Right lobe of liver (tissue), 5 donors: Measurements from ENCODE around the gene MSTO1. TPM values are rescaled to one million over a fixed set of nuclear protein-coding genes. Genes with fewer than 3 reads are reported as not detected.

Experiments used
- small RNA-seq, 2 experiments: library from RNA; depleted of rRNA; stranded (forward); fragments of <200 nt; gene quantifications; one replicate each; pipeline ENCODE3, GENCODE V24; 2016
- total RNA-seq, 6 experiments: library from RNA; depleted of rRNA in 2 of 6; stranded (reverse); fragments of >200 nt in 2 of 6; fragmentation: NEBNext Ultra II Directional in 3 of 6; extraction: Animal tissue kit (Norgen Biotek cat#: 25700) in 3 of 6; gene quantifications; one replicate each; pipeline versions ENCODE4 v1.1.0 to v1.2.4, GENCODE V29; 2016 to 2023
- donor health status: DM: no; HTN: no; CAD: no.
- donor health status: DM: no; HTN: no; CAD: no.
- donor health status: DM: no; HTN: yes; CAD: no.
- donor health status: DM: no; HTN: yes; CAD: no.

MSTO1 gene
- total RNA-seq, 6 experiments from 2014 or later, result 9.5 to 22.0 (median 16.7) TPM

Small RNA genes within 50 kb of the gene (small RNA-seq; reads per million reads assigned to genes)
- 0 reads per million in 2 experiments for gene AL353807.4

Other genes with a start within 250 kb of the MSTO1 start
- 10 to 100 TPM; 13.9 to 24.3 (median 17.6) TPM for gene ASH1L, start 47.4 kb upstream of the MSTO1 start, total RNA-seq
- 10 to 100 TPM; 24.3 to 37.2 (median 28.9) TPM for gene YY1AP1, start 78.6 kb downstream of the MSTO1 start, total RNA-seq
- gene DAP3, start 78.9 kb downstream of the MSTO1 start, total RNA-seq, result 100 to 1,000 TPM in 2 of 6 experiments, 10 to 100 TPM in 4; 53.9 to 136 (median 65.7) TPM
- 10 to 100 TPM; 10.7 to 23.2 (median 20.1) TPM for gene GON4L, start 247.0 kb downstream of the MSTO1 start, total RNA-seq
- 1 to 10 TPM in 1 of 6 experiments, under 1 TPM in 5; 0.46 to 1.5 (median 0.73) TPM for gene SYT11, start 249.3 kb downstream of the MSTO1 start, total RNA-seq